Suprapubic skin (tissue), 4 donors: Measurements from ENCODE around the gene MAP2K1. TPM values are rescaled to one million over a fixed set of nuclear protein-coding genes. Genes with fewer than 3 reads are reported as not detected.
"Not testable (repeated sequence)": the region's sequence is repeated elsewhere in the genome, so short reads cannot be mapped to it uniquely, and the experiment has no call there.

Source experiments
- DNase-seq, 2 donors: peaks; one replicate each; pipeline ENCODE4 v3.0.0-alpha.2; 2019; ENCODE audit warnings: low spot score in 2 of 2
- H3K27ac ChIP-seq: fragments of 200-600 bp; sonication (generic); one replicate; pipeline ENCODE4 v1.5.1; 2019
- H3K27me3 ChIP-seq: fragments of 200-600 bp; sonication (generic); one replicate; pipeline ENCODE4 v1.5.1; 2019
- H3K36me3 ChIP-seq: fragments of 200-600 bp; sonication (generic); one replicate; pipeline ENCODE4 v1.5.1; 2019
- H3K4me1 ChIP-seq: fragments of 200-600 bp; sonication (generic); one replicate; pipeline ENCODE4 v1.5.1; 2019
- H3K4me3 ChIP-seq: fragments of 200-600 bp; sonication (generic); one replicate; pipeline ENCODE4 v1.5.1; 2019; ENCODE audit warnings: mild to moderate bottlenecking
- H3K9me3 ChIP-seq: fragments of 200-600 bp; sonication (generic); one replicate; pipeline ENCODE4 v1.5.1; 2019
- EP300 ChIP-seq: sonication (generic); formaldehyde crosslinking; IDR thresholded peaks from one replicate; pipeline ENCODE4 v1.6.1; 2017; ENCODE audit warnings: antibody characterized with exemption
- POLR2A ChIP-seq, 2 donors: fragments of 450-650 bp; IDR thresholded peaks; one replicate each; pipeline ENCODE4 v1.6.1; 2017; ENCODE audit warnings: antibody characterized with exemption in 2 of 2, mild to moderate bottlenecking in 2 of 2, moderate library complexity in 2 of 2
- POLR2AphosphoS5 ChIP-seq, 3 donors: sonication (generic); formaldehyde crosslinking; IDR thresholded peaks; one replicate each; pipeline ENCODE4 v1.6.1; 2017; ENCODE audit warnings: antibody characterized with exemption in 3 of 3
- WGBS: methylation state at CpG from one replicate; pipeline ENCODE4 v1.1.5; 2018; 5-methylcytosine and 5-hydroxymethylcytosine counted together
- total RNA-seq, 4 donors: library from RNA; depleted of rRNA; stranded (reverse); fragments of >200 nt; gene quantifications; one replicate each; pipeline ENCODE4 v1.1.0, GENCODE V29; 2016
- TF ChIP-seq, protein P1 (sequence below), 2 donors: fragments of 200-600 bp in 1 of 2; fragments of 450-650 bp in 1 of 2; sonication (generic) in 1 of 2; IDR thresholded peaks; one replicate each; pipeline ENCODE4 v1.5.1; 2016 to 2019; ENCODE audit warnings: antibody characterized with exemption in 2 of 2, mild to moderate bottlenecking in 1 of 2, moderate library complexity in 1 of 2

The MAP2K1 gene
- total RNA-seq, 4 donors from 2014 or later = 23.6 to 31.0 (median 27.9) TPM

DNA sequence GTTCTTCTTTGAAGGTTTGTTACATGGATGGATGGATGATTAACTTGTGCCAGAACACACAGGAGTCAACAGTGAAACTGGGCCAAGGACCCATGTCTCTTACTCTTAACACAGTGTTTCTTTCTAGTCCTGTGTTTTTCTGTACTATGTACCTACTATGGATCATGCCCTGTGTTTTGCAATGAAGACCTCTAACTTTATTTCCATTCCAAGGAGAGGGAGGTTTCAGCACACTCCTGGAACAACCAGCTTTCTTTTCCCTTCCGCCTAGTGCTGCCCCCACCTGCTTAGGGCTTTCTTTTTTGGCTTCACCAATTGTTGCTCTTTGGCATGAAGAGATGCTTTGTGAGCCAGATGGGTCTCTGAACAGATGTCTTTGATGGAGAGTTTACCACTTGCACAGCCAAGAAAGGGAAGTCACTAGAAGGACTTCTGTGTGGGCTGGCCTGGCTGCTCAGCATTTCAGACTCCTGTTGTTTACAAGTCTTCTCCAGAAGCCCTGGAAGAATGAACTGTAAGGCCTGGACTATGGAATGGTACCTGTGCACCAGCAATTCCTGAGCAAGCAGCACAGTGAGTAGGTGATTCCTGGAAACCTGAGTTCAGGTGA is 66.4 kb downstream of the MAP2K1 start:
- WGBS = 50% methylated on average over 1 of the region's 1 CpG
- no peaks in the 10 kb centered on the region for H3K9me3 ChIP-seq
- H3K36me3 ChIP-seq = no peaks in the 10 kb centered on the region
- H3K27ac ChIP-seq = no peak overlapping the region
- H3K27me3 ChIP-seq = no peaks in the 10 kb centered on the region
- no peak for TF ChIP-seq EP300
- TF ChIP-seq POLR2A (IDR thresholded peaks at IDR 0.05) = no peak
- no peak for TF ChIP-seq POLR2AphosphoS5 (IDR thresholded peaks at IDR 0.05)
- TF ChIP-seq, protein P1, sequence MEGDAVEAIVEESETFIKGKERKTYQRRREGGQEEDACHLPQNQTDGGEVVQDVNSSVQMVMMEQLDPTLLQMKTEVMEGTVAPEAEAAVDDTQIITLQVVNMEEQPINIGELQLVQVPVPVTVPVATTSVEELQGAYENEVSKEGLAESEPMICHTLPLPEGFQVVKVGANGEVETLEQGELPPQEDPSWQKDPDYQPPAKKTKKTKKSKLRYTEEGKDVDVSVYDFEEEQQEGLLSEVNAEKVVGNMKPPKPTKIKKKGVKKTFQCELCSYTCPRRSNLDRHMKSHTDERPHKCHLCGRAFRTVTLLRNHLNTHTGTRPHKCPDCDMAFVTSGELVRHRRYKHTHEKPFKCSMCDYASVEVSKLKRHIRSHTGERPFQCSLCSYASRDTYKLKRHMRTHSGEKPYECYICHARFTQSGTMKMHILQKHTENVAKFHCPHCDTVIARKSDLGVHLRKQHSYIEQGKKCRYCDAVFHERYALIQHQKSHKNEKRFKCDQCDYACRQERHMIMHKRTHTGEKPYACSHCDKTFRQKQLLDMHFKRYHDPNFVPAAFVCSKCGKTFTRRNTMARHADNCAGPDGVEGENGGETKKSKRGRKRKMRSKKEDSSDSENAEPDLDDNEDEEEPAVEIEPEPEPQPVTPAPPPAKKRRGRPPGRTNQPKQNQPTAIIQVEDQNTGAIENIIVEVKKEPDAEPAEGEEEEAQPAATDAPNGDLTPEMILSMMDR (IDR thresholded peaks at IDR 0.05) = no peak
- no peaks in the 10 kb centered on the region for H3K4me1 ChIP-seq
- DNase-seq = no peak
- no peak overlapping the region for H3K4me3 ChIP-seq

DNA sequence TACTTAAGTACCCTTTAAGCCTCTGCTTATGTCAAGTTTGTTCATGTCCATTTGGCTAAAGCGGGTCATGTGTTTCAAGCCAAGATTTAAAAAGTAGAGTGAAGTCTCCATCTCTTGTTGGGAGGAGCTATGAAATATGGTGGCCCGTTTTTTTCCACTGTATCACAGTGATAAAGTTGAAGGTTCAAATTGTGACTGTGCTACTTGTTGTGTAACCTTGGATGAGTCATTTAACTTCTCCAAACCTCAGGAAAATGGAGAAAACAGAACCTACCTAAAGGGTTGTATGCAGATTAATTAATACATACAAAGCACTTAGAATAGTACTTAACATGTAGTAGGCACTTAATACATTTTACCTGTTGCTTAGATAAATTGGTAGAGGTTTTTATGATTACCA is 67.4 kb downstream of the MAP2K1 start:
- Histone ChIP-seq H3K27ac (no peak overlapping the region), H3K4me3 (no peak overlapping the region), H3K27me3 (no peaks in the 10 kb centered on the region), H3K9me3 (no peaks in the 10 kb centered on the region), H3K36me3 (no peaks in the 10 kb centered on the region), H3K4me1 (no peaks in the 10 kb centered on the region)
- TF ChIP-seq, protein P1 (IDR thresholded peaks at IDR 0.05) = no peak
- TF ChIP-seq POLR2A (IDR thresholded peaks at IDR 0.05) (no peak), EP300 (no peak), POLR2AphosphoS5 (IDR thresholded peaks at IDR 0.05) (no peak)
- WGBS = 92% methylated on average over 2 of the region's 2 CpGs
- DNase-seq = no peak

DNA sequence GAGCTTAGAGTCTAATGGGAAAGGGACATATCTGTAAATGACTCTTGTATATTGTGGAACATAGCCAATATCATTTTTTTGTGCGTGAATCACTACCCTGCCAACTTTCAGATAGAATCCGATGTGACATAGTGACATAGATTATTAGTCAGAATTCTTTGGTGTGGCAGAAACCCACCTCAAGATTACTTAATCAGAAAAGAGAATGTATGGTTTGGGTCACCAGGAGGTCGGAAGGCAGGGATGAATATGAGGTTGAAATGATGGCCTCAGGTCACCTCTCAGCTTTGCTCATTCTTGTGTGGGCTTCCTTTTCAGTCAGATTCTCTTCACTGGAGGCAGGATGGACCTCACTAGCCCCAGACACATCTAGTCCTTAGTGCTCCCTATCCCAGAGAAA is 69.5 kb downstream of the MAP2K1 start:
- 63% methylated on average over 3 of the region's 3 CpGs for WGBS
- no peak for DNase-seq
- Histone ChIP-seq H3K27me3 (no peaks in the 10 kb centered on the region), H3K36me3 (no peaks in the 10 kb centered on the region), H3K4me3 (no peak overlapping the region), H3K4me1 (no peaks in the 10 kb centered on the region), H3K27ac (no peak overlapping the region), H3K9me3 (no peaks in the 10 kb centered on the region)
- TF ChIP-seq, protein P1 (IDR thresholded peaks at IDR 0.05) = no peak
- TF ChIP-seq EP300 (no peak), POLR2A (IDR thresholded peaks at IDR 0.05) (no peak), POLR2AphosphoS5 (IDR thresholded peaks at IDR 0.05) (no peak)

DNA sequence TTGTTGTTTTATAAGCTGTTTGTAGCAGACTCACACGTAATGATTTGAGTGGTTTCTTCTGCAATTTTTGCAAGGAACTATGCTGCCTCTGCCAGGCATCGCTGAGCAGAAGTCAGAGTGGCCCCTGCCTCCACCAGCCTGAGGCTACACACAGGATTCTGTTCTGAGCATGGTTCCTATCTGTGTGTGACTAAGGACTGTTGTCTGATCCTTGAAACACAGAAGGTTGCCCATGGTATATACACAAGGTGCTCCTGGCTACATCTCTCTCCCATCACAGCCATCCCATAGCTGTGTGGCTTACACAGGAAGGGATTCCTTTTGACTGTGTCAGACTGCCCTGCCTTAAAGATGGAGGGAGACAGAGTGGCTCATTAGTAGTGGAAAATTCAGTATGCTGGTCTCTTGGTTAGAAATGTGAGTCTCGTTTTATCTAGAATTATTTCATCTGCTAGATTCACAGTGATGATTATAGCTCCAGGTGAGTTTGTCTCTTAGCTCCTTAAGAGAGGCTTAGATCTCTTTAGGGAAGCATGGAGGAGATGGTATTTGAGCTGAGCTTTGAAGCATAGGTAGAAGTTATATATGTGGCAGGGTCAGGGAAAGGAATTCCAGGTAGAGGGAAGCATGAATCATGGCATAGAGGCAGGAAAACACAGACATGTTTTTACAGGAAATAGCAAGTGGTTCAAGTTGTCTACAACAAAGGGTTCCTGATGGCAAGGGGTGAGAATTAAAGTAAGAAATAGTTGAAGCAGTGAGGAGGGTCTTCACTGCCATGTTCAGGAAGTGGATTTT is 73.3 kb downstream of the MAP2K1 start:
- no peak overlapping the region for H3K27ac ChIP-seq
- peaks cover 3% of the 10 kb centered on the region for H3K4me1 ChIP-seq
- no peak for TF ChIP-seq POLR2A (IDR thresholded peaks at IDR 0.05)
- TF ChIP-seq, protein P1 (IDR thresholded peaks at IDR 0.05) = no peak
- TF ChIP-seq POLR2AphosphoS5 (IDR thresholded peaks at IDR 0.05) = no peak
- no peak for TF ChIP-seq EP300
- DNase-seq = peak in 1 of 2 donors; percentile 18
- H3K27me3 ChIP-seq = no peaks in the 10 kb centered on the region
- H3K36me3 ChIP-seq = no peaks in the 10 kb centered on the region
- H3K4me3 ChIP-seq = no peak overlapping the region
- WGBS = 78% methylated on average over 3 of the region's 3 CpGs
- H3K9me3 ChIP-seq = no peaks in the 10 kb centered on the region

DNA sequence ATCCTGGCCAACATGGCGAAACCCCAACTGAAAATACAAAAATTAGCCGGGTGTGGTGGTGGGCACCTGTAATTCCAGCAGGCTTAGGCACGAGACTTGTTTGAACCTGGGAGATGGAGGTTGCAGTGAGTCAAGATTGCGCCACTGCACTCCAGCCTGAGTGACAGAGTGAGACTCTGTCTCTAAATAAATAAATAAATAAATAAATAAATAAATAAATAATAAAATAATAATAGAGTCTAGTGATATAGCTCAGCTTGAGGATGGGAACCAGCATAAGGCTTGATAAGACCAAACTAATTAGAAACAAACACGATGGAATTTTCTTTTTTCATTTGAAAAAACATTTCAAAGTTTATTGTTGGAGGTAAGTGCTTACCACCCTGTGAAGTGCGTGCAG is 74.6 kb downstream of the MAP2K1 start:
- H3K4me3 ChIP-seq, H3K36me3 ChIP-seq, H3K27ac ChIP-seq, H3K4me1 ChIP-seq, H3K9me3 ChIP-seq, H3K27me3 ChIP-seq, DNase-seq: not testable (repeated sequence)
- 96% methylated on average over 6 of the region's 6 CpGs for WGBS
